HepG2 (cell line): ENCODE results near the gene LRRC45. TPM values are rescaled to one million over a fixed set of nuclear protein-coding genes. Genes with fewer than 3 reads are reported as not detected.

Experiments used
- ARID5B ChIP-seq: IDR thresholded peaks from 2 replicates; pipeline ENCODE4 v1.4.0; 2020; ENCODE audit warnings: mild to moderate bottlenecking, missing genetic modification reagents
- IRF9 ChIP-seq: sonication (generic); formaldehyde crosslinking; IDR thresholded peaks from 2 replicates; pipeline ENCODE4 v1.8.0; 2022; ENCODE audit warnings: missing genetic modification reagents, mild to moderate bottlenecking, borderline replicate concordance
- IRX3 ChIP-seq: sonication (generic); formaldehyde crosslinking; IDR thresholded peaks from 2 replicates; pipeline ENCODE4 v1.8.1; 2023; ENCODE audit warnings: mild to moderate bottlenecking, low read depth, missing genetic modification reagents, borderline replicate concordance
- KLF12 ChIP-seq: sonication (generic); formaldehyde crosslinking; IDR thresholded peaks from 2 replicates; pipeline ENCODE4 v1.4.0; 2020; ENCODE audit warnings: missing genetic modification reagents, borderline replicate concordance
- MZF1 ChIP-seq: sonication (generic); formaldehyde crosslinking; IDR thresholded peaks from 2 replicates; pipeline ENCODE4 v1.8.1; 2023; ENCODE audit warnings: mild to moderate bottlenecking, missing genetic modification reagents, borderline replicate concordance
- NCOA2 ChIP-seq: sonication (generic); formaldehyde crosslinking; IDR thresholded peaks from 2 replicates; pipeline ENCODE4 v1.8.0; 2022; ENCODE audit warnings: inconsistent platforms
- PATZ1 ChIP-seq: sonication (generic); formaldehyde crosslinking; IDR thresholded peaks from 2 replicates; pipeline ENCODE4 v1.4.0; 2020; ENCODE audit warnings: missing genetic modification reagents
- RORA ChIP-seq: sonication (generic); formaldehyde crosslinking; IDR thresholded peaks from 2 replicates; pipeline ENCODE4 v1.5.0; 2020; ENCODE audit warnings: mild to moderate bottlenecking, missing genetic modification reagents, moderate library complexity
- SOX5 ChIP-seq: IDR thresholded peaks from 2 replicates; pipeline ENCODE4 v1.6.1; 2016; ENCODE audit warnings: borderline replicate concordance
- SP1 ChIP-seq, 2 experiments: fragments of 450-650 bp in 1 of 2; sonication (generic) in 1 of 2; formaldehyde crosslinking in 1 of 2; IDR thresholded peaks; 2 replicates each; pipeline versions ENCODE4 v1.4.0 to v1.6.1; 2016 to 2020; ENCODE audit warnings: missing genetic modification reagents in 1 of 2
- SP2 ChIP-seq: sonication (generic); formaldehyde crosslinking; IDR thresholded peaks from 2 replicates; pipeline ENCODE4 v1.5.1; 2020; ENCODE audit warnings: mild to moderate bottlenecking, missing genetic modification reagents
- TCF7L2 ChIP-seq: IDR thresholded peaks from 2 replicates; pipeline ENCODE4 v1.6.1; 2011; ENCODE audit warnings: mild to moderate bottlenecking, low read depth, low read length, moderate library complexity
- ZEB1 ChIP-seq: IDR thresholded peaks from 2 replicates; pipeline ENCODE4 v1.6.1; 2012; ENCODE audit warnings: mild to moderate bottlenecking, low read depth, inconsistent platforms; ENCODE audit not compliant: insufficient replicate concordance
- ZFP36L1 ChIP-seq: sonication (generic); formaldehyde crosslinking; IDR thresholded peaks from 2 replicates; pipeline ENCODE4 v1.8.0; 2022; ENCODE audit warnings: mild to moderate bottlenecking, missing genetic modification reagents, moderate library complexity
- ZFP36L2 ChIP-seq: sonication (generic); formaldehyde crosslinking; IDR thresholded peaks from 2 replicates; pipeline ENCODE4 v1.4.0; 2020; ENCODE audit warnings: missing genetic modification reagents
- ZMYM2 ChIP-seq: sonication (generic); formaldehyde crosslinking; IDR thresholded peaks from 2 replicates; pipeline ENCODE4 v1.8.0; 2022; ENCODE audit warnings: mild to moderate bottlenecking, missing genetic modification reagents
- ZNF17 ChIP-seq: sonication (generic); formaldehyde crosslinking; IDR thresholded peaks from 2 replicates; pipeline ENCODE4 v1.5.0; 2020; ENCODE audit warnings: mild to moderate bottlenecking, missing genetic modification reagents
- ZSCAN12 ChIP-seq: sonication (generic); formaldehyde crosslinking; IDR thresholded peaks from 2 replicates; pipeline ENCODE4 v1.9.0; 2021; ENCODE audit warnings: mild to moderate bottlenecking, missing genetic modification reagents
- ZXDC ChIP-seq: sonication (generic); formaldehyde crosslinking; IDR thresholded peaks from 2 replicates; pipeline ENCODE4 v1.5.0; 2020; ENCODE audit warnings: mild to moderate bottlenecking, missing genetic modification reagents
- polyA plus RNA-seq, 8 experiments: library from polyadenylated mRNA; depleted of rRNA in 3 of 8; stranded (reverse) in 7 of 8; unstranded in 1 of 8; fragments of >200 nt; fragmentation: Illumina TruSeq in 4 of 8; extraction: Trizol in 4 of 8; gene quantifications; 2 replicates each; pipeline versions ENCODE4 v1.2.1 to v1.2.3, GENCODE V29; 2011 to 2016; ENCODE audit warnings: low read depth in 4 of 8, missing spikeins in 1 of 8, mixed read lengths in 1 of 8; ENCODE audit not compliant: insufficient read depth in 1 of 8
- total RNA-seq, 5 experiments: library from RNA; depleted of rRNA; stranded (reverse); fragments of >200 nt; fragmentation: Illumina TruSeq; extraction: Trizol; gene quantifications; 2 replicates each; pipeline ENCODE4 v1.2.3, GENCODE V29; 2016; ENCODE audit warnings: low read depth in 1 of 5

The LRRC45 gene
- total and polyA plus RNA-seq, 2 of the 13 experiments (the other 11 are each of a cell fraction or from before 2014, with no cell fraction given): 11.6 to 48.1 TPM

GRCh38 chr17:82022310-82022980 is 660 bp upstream of the LRRC45 start, which contains the start of gene CENPX (continued):
- TF ChIP-seq KLF12 (CRISPR knock-in tag) (no peak; the same call in 1 of the 2 replicates), ZNF17 (no peak), SP1 (IDR thresholded peaks at IDR 0.05) (no peak), SP1 (CRISPR knock-in tag; IDR thresholded peaks at IDR 0.05) (no peak), MZF1 (CRISPR knock-in tag) (0 out of 2 replicates have a peak, but pooled peaks have one; percentile 64), RORA (no peak), IRF9 (peak; percentile 63; the same call in 1 of the 2 replicates), ZEB1 (peak; percentile 56), ZXDC (CRISPR knock-in tag) (no peak), PATZ1 (peak; percentile 47; the same call in 1 of the 2 replicates), ZFP36L1 (no peak), TCF7L2 (no peak), ARID5B (CRISPR knock-in tag) (no peak), SP2 (no peak), ZSCAN12 (CRISPR knock-in tag) (no peak), ZFP36L2 (CRISPR knock-in tag) (0 out of 2 replicates have a peak, but pooled peaks have one; percentile 70), ZMYM2 (CRISPR knock-in tag) (no peak), NCOA2 (CRISPR knock-in tag) (no peak), SOX5 (CRISPR knock-in tag) (0 out of 2 replicates have a peak, but pooled peaks have one; percentile 8), IRX3 (CRISPR knock-in tag) (no peak)
